Stimulated activated CD8-positive, alpha-beta memory T cell treated with anti-CD3 and anti-CD28 coated beads, Interleukin-7, amount 100 ng/mL, for 1 hour (primary cell): Measurements from ENCODE around the gene ARID3C.
"Not testable (repeated sequence)": the region's sequence is repeated elsewhere in the genome, so short reads cannot be mapped to it uniquely, and the experiment has no call there.

Experiments
- DNase-seq, 2 donors: peaks; one replicate each; pipeline ENCODE4 v3.0.0-alpha.2; 2020; ENCODE audit warnings: low read depth in 2 of 2

The ARID3C gene

DNA sequence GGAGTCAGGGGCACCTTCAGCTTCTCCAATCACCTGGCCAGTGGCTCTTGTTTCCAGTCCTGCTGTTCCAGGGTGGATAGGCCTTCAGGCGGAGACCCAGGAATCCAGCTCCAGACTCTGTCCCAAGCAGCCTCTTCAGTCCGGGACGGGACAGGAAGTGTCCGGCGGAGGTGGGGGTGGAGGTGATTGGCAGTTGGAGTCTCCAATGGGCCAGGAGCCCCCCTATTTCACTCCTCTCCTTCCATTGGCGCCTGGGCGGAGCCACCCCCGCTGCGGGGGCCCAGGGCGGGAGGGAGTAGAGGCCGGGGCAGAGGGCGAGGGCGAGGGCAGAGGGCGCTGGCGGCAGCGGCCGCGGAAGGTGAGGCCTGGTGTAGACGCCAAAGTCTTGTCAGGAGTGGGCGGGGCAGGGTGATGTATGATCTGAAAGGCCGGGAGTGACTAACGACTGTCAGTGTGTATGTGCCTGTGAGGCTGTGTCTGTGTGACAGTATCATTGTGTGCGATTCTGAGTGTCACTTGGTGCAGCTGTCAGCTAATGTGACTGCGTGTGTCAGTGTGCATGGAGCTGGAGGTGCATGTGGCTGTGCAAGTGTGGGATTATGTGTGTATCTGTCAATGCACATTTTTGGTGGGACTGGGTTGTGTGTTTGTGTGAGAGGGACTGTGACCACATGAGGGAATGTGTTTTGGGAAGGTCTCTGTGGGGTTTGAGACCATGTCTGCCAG is 23.2 kb upstream of the ARID3C start, which contains the start of gene IL11RA:
Gene IL11RA (plus strand): TSS at position 310 of the 726 bp plus-strand sequence. CDS start 3,033 bp downstream, outside the sequence.
- no peak for DNase-seq

DNA sequence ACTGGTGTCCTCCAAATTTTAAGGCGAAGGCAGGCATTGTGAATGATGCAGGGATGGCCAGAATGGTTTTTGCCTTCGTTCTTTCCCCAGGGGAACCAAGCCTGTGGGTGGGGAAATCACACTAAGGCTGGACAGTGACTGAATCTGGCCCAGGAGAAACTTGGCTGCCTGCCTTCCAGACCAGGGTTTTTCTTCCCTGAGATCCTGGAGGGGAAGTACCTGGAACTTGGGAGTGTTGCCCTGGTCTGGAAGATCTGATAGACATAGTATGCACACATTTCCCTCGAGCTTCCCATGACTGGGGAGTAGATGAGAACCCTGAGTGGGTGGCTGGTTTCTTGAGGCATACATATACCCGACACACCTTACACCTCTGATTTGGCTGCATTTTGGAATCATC is 22.5 kb upstream of the ARID3C start:
- DNase-seq = no peak

DNA sequence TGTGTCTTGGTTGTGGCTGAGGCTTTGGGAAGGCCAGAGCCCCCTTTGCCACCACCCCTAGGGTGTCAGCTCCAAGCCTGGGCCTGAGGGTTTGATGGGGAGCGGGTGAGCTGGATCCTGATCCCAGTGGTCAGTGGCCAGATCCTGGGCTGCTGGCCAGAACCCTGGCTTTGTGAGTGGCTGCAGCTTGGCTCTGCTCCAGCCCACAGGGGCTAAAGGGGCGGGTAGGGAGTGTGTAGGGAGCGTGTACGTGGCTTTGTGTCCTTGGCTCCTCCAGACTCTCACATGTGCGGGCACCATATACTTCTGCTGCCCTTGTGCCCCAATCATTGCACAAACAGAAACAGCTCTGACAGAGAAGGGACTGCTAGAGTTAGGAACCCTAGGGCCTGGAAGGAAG is 21.9 kb upstream of the ARID3C start:
- DNase-seq = no peak

DNA sequence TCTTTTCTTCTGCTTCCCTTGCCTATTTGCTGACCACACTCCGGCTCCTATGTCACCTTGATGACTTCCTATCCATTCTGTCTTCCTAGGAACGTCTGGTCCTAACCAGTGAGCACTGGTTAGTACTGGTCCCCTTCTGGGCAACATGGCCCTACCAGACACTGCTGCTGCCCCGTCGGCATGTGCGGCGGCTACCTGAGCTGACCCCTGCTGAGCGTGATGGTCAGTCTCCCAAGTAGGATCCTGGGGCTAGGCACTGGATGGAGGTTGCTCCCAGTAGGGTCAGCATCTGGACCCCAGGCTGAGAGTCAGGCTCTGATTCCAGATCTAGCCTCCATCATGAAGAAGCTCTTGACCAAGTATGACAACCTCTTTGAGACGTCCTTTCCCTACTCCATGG is 19.8 kb upstream of the ARID3C start:
- DNase-seq = no peak

DNA sequence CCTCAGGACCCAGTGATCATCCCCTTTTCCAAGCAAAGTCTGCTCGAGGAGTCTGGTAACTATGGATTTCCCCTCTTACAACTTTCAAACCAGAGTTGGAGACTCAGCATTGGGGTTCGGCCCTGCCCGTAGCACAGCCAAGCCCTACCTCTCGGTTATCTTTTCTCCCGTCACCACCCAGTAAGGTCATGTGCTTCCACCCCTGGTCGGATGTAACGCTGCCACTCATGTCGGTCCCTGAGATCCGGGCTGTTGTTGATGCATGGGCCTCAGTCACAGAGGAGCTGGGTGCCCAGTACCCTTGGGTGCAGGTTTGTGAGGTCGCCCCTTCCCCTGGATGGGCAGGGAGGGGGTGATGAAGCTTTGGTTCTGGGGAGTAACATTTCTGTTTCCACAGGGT is 18.8 kb upstream of the ARID3C start:
- no peak for DNase-seq

DNA sequence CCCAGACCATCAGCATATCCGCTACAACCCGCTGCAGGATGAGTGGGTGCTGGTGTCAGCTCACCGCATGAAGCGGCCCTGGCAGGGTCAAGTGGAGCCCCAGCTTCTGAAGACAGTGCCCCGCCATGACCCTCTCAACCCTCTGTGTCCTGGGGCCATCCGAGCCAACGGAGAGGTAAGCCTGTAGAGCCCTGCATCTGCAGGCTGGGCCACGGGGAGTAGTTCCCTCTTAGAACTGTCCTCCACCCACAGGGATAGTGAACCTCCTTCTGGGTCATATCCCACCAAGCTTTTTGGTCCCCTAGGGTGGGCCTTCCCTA is 18.2 kb upstream of the ARID3C start:
- DNase-seq = no peak

DNA sequence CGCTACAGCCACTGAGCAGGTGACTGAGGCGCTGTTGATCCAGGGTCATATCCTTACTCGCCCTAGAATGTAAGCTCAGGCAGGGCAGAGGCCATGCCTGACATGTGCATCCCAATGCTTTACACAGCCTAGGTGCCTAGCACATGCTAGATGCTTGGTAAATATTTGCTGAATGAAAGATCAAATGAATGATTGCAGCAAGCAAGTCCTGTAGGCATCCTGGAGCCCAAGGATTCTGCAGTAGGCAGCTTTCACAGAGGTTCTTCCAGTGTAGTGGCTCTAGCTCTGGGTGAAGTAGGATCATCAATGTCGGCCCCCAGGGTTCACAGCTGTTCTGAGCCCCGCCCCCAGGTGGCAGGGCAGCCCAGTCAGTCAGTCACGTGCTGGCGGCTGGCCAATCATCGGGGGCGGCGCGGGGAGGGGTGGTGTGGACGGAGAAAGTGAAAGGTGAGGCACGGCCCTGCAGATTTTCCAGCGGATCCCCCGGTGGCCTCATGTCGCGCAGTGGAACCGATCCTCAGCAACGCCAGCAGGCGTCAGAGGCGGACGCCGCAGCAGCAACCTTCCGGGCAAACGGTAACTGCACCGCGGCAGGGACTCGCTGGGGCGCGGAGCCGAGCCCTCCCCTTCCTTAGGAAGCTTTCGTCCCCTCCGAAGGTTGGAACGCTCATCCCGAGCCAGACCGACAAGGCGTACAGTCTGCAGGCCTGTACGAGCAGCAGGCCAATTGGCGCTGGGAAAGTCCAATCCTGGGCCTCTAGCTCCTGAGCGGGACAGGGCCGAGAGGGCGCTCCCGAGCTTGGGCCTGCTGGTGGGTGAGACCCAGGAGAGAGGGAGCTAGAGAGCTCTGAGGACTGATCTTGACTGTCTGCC is 17.6 kb upstream of the ARID3C start, which contains the start of gene GALT:
Gene GALT (plus strand): TSS at position 465 of the 873 bp plus-strand sequence. CDS start 30 bp downstream, at position 495.
- DNase-seq = peak; percentile 92 to 96

DNA sequence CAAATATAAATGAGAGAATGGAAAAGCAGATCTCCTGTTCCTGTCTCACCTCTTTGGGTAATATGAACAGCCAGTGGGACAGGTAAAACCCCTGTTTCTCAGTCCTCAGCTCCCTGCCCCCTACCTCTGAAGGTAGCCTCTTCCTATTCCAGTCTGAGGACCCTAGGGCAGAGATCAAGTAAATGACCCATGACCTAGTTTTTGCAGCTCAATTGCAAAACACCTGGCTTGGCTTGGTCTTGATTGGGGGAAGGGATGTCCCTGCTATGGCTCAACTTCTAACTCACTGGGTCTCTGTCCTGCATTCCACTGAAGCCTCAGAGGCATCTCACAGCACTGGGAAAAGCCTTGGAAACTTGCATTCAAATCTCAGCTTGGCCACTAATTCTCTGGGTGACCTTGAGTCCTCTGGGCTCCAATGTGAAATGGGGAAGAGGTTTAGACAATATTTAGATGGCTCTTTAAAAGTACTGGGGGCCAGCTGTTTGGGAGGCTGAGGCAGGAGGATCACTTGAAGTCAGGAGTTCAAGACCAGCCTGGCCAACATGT is 16.0 kb upstream of the ARID3C start:
- DNase-seq = no peak

DNA sequence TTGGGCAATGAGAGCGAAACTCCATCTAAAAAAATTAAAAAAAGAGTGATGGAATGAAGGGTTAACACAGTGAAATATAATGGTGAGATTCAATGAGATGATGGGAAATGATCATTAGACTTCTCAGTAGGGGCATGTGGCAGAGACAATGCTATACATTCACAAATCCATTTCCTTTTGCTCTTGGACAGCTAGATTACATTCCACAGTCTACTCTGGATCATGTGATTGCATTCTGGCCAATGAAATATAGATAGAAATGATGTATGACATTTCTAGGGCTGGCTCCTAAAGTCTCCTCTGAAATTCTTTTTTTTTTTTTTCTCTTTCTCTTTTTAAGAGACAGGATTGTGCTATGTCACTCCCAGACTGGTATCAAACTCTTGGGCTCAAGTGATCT is 13.8 kb upstream of the ARID3C start:
- DNase-seq = no peak

DNA sequence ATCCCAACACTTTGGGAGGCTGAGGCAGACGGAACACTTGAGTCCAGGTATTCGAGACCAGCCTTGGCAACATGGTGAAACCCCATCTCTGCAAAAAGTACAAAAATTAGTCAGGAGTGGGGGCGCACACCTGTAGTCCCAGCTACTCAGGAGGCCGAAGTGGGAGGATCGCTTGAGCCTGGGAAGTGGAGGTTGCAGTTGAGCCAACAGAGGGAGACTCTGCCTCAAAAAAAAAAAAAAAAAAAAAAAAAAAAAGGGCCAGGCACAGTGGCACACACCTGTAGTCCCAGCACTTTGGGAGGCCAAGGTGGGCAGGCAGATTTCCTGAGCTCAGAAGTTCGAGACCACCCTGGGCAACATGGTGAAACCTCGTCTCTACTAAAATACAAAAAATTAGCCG is 10.5 kb upstream of the ARID3C start:
- not testable (repeated sequence) for DNase-seq

DNA sequence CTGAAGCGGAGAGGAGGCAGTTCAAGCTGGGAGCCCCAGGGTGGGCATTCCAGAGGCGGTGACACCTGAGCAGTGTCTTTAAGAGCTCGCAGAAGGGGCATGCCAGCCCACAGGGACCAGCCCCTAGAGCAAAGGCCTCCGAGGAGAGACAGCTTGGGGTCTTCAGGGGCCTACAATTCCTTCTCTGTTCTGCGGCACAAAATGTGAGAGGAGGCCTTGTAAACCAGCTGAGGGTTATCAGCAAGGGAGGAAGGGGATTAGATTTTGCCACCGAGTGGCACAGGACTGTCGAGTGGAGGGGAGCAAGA is 9.2 kb upstream of the ARID3C start:
- no peak for DNase-seq

DNA sequence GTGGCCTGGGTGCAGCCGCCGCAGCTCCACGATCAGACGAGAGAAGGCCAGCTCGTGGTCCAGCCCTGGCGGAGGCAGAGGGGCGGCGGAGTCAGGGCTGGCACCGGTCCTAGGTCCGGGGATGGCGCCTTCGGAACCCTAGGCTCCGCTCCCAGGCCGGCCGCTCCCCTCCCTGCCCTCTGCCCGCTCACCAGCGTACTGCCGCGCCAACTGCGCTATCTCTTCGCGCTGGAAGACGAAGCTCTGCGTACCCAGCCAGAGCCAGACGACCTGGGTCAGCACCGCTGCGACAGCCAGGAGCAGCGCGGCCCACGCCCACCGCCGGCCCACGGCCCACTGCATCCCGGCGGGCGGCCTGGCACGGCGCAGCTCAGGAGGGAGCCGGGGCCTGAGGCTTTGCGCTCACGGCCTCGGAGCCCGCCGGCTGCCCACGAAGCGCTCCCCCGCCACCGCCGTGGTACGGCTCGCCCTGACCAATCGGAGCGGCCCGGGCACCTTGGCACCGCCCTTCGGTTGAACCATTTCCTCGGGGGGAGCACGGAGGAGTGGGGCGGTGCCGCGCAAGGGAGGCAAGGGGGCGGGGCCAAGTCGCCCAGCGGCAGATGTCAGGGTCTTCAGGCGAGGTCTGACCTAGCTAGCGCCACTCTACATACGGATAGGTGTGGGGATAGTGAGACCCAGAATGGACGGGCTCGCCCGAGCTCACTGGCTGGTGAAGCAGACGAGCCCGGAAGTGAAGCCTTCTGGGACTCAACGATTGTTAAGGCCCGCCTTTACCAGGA is 8.7 kb upstream of the ARID3C start, which contains the start of gene SIGMAR1:
Gene SIGMAR1 (minus strand): TSS at position 432 of the 782 bp plus-strand sequence. CDS start 90 bp downstream, at position 342.
- peak; percentile 86 for DNase-seq

DNA sequence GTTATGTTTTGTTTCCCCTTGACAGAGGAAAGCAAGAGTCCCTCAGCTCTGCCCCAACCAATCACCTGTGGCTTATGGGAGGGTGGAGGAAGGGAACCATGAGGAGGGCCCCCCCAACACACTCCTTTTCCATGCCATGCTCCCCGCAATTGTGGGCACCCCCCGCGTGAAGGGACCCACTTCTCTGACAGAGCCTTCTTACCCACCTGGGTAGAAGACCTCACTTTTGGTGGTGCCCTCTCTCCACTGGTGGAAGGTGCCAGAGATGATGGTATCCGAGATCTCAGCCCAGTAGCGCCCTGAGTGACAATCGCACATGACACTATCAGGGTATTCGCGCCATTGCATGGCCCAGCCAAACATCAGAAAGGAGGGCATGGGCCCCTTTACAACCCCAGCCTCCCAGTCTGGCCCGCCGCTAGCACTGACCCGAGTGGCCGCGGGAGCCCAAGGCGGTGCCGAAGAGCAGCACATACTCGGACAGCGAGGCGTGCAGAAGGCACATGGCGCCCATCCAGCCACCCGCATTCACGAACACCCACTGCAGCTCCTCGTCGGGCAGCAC is 8.0 kb upstream of the ARID3C start:
- no peak for DNase-seq

DNA sequence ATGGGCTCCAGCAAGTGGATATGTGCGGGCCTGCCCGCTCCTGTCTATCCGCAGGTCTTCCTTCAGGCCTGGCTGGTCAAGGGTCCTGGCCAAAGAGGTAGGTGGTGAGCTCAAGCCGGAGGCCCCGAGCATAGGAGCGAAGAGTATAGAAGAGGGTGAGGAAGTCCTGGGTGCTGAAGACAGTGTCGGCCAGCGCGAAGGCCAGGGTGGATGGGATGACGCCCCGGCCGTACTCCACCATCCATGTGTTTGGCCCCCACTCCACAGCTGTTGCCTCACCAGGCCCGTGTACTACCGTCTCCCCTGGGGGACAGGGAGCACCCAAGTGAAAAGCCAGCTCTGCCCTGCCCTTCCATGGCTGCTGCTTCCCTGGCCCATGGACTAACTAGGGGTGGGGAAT is 6.7 kb upstream of the ARID3C start:
- no peak for DNase-seq

DNA sequence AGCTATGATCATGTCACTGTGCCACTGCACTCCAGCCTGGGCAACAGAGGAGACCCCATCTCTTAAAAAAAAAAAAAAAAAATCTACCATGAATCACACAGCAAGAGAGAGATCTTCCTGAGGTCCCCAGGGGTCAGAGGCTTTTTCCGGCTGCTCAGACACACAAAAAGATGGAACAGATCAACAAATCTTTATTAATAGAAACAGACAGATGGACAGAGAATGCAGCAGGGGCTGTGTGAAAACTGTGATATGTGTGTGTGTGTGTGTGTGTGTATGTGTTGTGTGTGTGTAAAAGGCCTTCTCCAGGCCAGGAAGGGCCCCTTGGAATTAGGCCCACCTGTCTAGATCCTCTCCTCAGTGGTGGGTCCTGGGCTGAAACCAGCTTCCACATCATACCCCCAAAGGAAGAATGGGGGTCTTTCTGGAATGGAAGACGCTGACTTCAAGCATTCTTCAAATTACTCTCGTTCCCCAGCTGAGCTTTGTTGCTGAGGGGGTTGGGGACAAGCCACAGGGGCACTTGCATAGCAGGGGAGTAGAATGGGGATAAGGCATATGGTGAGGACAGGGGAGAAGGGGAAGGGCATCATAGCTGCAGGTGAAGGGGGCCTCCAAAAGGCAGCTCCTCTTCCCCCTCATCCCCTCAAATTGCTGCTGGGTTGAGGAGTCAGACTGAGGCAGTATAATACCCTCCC is 5.8 kb upstream of the ARID3C start:
- DNase-seq = no peak

DNA sequence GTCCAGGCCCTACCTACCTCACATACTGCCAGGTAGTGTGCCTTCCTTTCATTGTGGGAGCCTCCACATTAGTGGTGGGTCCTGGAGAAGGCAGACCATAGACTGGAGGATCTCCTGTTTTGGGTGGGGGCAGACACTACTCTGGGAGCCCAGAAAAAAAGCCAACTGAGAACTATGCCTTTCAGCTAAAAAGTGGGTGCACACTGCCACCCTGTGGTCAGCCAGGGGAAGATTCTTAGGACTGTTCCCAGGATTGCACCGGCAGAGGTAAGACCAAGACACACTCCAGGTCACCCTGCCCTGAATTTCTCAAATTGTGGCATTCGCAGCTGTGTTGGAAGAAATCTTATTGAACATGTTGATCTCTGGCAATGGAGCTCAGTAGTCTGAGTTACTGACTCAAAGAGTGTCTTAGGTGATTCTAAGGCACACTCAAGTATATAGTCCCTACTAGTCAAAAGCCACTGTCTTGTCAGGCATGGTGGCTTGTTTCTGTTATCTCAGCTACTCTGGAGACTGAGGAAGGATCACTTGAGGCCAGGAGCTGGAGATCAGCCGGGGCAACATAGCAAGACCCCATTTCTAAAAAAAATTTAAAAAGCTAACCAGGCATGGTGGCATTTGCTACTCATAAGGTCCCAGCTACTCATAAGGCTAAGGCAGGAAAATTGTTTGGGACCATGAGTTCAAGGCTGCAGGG is 5.1 kb upstream of the ARID3C start:
- peak in 1 of 2 donors; percentile 55 for DNase-seq

DNA sequence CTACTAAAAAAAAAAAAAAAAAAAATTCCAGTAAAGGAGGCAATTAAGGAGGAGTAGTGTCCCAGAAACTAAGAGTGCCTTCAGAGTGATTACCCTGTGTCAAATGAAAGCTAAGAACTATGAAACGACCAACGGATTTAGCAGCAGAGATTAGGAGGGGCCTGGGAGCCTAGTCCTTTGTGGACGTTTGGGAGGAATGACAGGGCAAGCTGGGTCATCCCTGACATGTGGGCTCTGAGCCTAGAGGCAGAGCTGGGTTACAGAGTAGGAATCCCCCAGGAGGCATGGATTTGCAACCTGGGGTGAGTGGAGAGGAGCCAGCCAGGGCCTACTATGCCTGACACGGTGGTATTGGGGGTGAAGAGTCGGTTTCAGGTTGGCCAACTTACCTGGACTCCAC is 4.3 kb upstream of the ARID3C start:
- no peak for DNase-seq

DNA sequence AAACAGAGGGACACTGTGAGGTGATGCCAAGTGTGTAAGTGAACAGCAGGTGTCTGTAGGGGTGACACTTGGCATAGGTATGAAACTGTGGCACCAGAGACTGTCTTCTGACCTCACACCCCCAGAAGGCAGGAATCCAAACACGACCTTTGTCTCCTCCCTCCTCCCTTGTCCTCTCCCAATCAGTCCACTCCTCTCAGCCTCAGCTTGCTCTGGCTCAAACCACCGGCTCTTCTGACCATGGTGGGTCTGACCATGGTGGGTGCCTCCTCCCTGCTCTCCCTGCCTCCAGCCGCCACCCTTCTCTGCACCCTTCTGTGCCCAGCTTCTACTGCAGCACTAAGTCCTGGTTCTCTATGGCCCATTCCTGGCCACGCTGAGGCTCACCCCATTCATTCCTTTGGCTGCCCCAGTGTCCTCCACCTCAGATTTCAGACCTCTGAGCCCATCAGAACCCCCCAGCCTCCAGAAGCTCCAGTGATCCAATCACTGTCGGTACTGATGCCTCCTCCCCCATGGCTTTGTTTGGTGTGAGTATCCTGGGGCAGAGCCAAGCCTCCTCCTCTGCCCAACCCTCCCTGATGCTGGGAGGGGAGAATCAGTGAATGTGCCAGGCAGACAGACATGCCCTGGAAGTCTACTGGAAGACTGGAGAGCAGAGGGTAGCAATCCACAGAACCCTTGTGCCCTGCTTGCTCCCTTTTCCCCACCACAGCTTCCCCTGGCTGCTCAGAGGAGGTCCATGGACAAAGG is 1.7 kb upstream of the ARID3C start:
- DNase-seq = no peak

DNA sequence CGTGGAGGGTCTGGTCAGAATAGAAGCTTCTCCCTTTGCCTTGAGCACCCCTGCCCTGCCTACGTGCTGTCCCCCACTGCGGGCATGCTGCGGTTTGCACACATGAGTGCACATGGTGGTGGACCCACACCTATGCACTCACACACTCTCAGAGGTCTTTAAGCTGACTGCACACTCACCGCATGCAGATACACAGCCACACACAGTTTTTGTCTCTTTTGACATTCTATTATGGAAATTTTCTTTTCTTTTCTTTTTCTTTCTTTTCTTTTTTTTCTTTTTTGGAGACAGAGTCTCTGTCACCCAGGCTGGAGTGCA is 584 bp upstream of the ARID3C start:
- no peak for DNase-seq
